ENCODE data around the gene TTC28.

GRCh38 chr22:28174509-28174908, 505.1 kb downstream of the TTC28 start:
- TF ChIP-seq POLR2A (IDR thresholded peaks at IDR 0.05) = no peak
- no peak for TF ChIP-seq CTCF (IDR thresholded peaks at IDR 0.05)
